Measurements from ENCODE around the gene SRPRB.

DNA sequence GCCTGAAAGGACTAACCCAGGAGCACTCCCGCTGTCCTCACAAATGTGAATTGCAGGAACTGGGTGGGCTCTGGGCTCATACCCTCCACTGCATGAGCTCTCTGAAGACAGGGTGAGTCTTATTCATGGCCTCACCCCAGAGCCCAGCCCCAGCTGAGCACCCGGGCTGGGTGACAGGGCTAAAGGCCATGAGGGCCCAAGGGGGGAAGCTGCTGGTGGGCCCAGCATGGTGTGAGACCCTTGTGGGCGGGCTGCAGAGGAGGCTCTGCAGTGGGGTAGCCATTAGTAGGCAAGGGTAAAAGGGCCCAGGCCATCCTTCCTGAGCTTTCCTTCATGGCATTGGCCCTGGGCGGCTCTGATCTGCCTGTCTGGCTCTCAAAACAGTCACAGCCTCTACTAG lies 30.3 kb downstream of the SRPRB start:
- TF ChIP-seq, protein P1, sequence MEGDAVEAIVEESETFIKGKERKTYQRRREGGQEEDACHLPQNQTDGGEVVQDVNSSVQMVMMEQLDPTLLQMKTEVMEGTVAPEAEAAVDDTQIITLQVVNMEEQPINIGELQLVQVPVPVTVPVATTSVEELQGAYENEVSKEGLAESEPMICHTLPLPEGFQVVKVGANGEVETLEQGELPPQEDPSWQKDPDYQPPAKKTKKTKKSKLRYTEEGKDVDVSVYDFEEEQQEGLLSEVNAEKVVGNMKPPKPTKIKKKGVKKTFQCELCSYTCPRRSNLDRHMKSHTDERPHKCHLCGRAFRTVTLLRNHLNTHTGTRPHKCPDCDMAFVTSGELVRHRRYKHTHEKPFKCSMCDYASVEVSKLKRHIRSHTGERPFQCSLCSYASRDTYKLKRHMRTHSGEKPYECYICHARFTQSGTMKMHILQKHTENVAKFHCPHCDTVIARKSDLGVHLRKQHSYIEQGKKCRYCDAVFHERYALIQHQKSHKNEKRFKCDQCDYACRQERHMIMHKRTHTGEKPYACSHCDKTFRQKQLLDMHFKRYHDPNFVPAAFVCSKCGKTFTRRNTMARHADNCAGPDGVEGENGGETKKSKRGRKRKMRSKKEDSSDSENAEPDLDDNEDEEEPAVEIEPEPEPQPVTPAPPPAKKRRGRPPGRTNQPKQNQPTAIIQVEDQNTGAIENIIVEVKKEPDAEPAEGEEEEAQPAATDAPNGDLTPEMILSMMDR (IDR thresholded peaks at IDR 0.05; ENCODE audit: low read length): no peak
- no peak for TF ChIP-seq EZH2 (optimal IDR thresholded peaks at IDR 0.05; ENCODE audit: low read depth, low read length)

Measured in MM.1S (cell line).